Rectal smooth muscle tissue (tissue), 1 donor: ENCODE results near the gene APOBEC3A.
"Not testable (repeated sequence)": the region's sequence is repeated elsewhere in the genome, so short reads cannot be mapped to it uniquely, and the experiment has no call there.

Source experiments
- H3K27ac ChIP-seq: one replicate; pipeline ENCODE4 v1.7.0; 2013; ENCODE audit warnings: low read depth, low read length, inconsistent platforms
- H3K27me3 ChIP-seq: one replicate; pipeline ENCODE4 v1.7.0; 2013; ENCODE audit warnings: low read length; ENCODE audit not compliant: control insufficient read depth, insufficient read depth
- H3K36me3 ChIP-seq: one replicate; pipeline ENCODE4 v1.7.0; 2013; ENCODE audit warnings: low read length; ENCODE audit not compliant: control insufficient read depth, insufficient read depth
- H3K4me1 ChIP-seq: one replicate; pipeline ENCODE4 v1.7.0; 2013; ENCODE audit warnings: low read length; ENCODE audit not compliant: control insufficient read depth, insufficient read depth
- H3K4me3 ChIP-seq: one replicate; pipeline ENCODE4 v1.7.0; 2013; ENCODE audit warnings: low read length
- H3K9ac ChIP-seq: one replicate; pipeline ENCODE4 v1.7.0; 2013; ENCODE audit warnings: low read length

Gene APOBEC3A

DNA sequence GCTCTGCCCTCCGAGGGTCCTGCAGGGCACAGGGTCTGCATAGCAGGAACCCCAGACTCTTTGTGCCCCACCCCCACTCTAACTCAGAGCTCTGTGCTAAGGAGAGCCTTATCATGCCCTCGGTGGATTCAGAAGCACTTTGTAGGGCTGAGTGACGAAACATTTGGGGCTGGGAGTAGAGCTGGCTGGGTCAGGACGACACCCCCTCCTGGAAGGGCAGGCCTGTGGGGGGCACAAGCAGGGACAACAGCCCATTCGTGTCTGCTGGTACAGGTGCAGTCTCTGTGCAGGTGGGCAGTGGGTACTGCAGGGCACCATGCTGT is 8.9 kb downstream of the APOBEC3A start:
- H3K4me1 ChIP-seq = no peaks in the 10 kb centered on the region
- H3K9ac ChIP-seq = no peak overlapping the region
- no peak overlapping the region for H3K4me3 ChIP-seq
- no peaks in the 10 kb centered on the region for H3K27me3 ChIP-seq
- H3K27ac ChIP-seq = no peak overlapping the region
- no peaks in the 10 kb centered on the region for H3K36me3 ChIP-seq

DNA sequence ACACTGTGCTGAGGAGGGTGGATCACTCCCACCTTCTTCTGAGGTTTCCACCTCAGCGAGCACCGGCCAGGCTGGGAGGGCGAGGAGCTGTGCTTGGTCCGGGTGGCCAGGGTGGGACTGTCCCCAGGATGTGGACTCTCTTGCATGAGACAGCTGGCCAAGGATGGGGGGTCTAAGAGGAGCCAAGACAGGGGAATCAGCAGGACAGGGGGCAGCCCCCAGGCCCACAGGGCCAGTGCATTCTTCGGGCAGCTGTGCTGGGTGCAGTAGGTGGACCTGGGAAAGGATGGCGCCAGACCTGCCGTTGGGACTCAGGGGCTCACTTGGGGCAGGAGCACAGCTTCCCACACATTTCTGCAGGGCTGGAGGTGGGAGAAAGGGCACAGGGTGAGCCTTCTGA is 9.5 kb downstream of the APOBEC3A start:
- Histone ChIP-seq H3K4me3 (no peak overlapping the region), H3K27ac (no peak overlapping the region), H3K9ac (no peak overlapping the region), H3K36me3 (no peaks in the 10 kb centered on the region), H3K4me1 (no peaks in the 10 kb centered on the region), H3K27me3 (no peaks in the 10 kb centered on the region)

DNA sequence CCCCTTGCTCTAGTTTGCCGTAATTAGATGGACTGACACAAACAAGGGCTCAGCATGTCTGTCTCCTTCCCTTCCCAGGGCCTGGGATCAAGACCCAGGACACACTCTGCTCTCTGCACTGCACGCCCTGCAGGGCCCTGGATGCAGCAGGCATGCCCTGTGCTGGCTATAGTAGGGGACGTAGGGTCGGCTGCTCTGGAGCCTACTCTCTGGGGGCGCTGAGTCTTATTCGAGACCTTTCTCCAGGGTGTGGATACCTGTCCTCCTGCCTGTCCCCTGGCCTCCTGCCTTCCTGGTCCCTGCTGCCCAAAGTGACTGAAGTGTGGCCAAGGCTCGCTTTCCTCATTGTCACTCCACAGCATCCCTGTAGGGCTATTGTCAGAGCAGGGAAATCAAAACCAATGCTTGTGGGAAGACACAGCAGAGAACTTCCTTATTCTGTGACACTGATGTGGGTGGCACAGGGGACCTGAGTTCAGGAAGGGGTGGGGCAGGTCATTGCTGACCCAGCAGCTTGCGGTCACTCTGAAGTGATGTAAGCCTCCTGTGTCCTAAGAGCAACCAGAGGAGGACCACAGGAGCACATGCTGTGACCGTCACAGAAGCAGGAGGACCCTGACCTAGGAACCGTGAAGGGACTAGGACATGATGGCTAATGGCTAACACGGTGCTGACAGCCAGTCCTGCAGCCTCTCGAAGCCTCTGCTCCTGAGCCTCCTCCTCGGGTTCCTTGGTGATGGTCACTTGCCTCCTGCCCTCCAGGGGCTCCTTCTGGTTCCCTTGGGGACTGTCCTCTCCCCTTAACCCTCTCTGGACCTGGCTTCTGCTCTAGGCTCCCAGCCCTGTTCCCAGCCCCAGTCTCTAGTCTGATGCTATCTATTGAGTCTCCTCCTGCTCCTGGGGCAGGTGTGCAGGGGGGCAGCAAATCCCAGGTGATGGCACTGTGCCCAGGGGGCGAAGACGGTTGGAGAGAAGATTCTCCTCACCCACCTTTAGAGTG is 10.3 kb downstream of the APOBEC3A start:
- Histone ChIP-seq H3K36me3 (no peaks in the 10 kb centered on the region), H3K27ac (no peak overlapping the region), H3K9ac (no peak overlapping the region), H3K4me3 (no peak overlapping the region), H3K27me3 (no peaks in the 10 kb centered on the region), H3K4me1 (no peaks in the 10 kb centered on the region)

DNA sequence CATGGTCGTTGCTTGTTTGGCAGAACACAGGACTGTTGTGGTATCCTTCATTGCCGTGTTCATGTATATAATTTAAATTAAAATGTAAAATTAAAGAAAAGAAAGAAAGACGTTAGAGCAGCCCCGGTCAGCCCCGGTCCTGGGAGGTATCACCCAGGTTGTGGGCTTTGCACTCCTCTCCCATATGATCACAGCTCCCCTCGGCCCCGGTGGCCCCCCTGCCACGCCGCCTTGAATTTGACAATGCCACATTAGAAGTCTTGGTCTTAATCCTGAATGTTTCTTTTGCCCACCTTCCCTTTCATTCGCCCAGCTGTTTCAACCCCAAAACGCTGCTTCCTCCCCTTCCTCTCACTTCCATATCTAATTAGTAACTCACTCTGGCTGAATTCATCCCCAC is 11.4 kb downstream of the APOBEC3A start:
- H3K4me1 ChIP-seq = no peaks in the 10 kb centered on the region
- no peak overlapping the region for H3K4me3 ChIP-seq
- no peaks in the 10 kb centered on the region for H3K36me3 ChIP-seq
- H3K27ac ChIP-seq = no peak overlapping the region
- H3K27me3 ChIP-seq = no peaks in the 10 kb centered on the region
- no peak overlapping the region for H3K9ac ChIP-seq

DNA sequence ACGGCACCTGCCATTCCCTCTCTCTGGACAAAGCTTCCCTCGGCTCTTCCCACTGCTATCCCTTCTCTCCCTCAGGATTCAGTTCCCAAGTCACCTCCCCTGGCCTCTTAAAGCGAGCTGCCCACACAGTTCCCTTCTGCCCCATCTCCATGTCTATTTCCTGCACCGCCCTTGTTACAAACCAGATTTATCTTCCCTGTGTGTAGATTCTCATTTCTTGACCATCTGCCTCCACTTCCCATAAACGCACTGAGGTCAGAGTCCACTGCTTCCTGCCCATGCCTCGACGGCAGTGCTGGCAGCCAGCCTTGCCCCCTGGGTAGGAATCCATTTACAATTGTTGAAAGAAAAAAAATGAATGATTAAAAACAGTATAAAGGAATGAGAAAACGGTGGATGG is 13.1 kb downstream of the APOBEC3A start:
- Histone ChIP-seq H3K27me3 (no peaks in the 10 kb centered on the region), H3K9ac (no peak overlapping the region), H3K4me3 (no peak overlapping the region), H3K27ac (no peak overlapping the region), H3K4me1 (no peaks in the 10 kb centered on the region), H3K36me3 (no peaks in the 10 kb centered on the region)

DNA sequence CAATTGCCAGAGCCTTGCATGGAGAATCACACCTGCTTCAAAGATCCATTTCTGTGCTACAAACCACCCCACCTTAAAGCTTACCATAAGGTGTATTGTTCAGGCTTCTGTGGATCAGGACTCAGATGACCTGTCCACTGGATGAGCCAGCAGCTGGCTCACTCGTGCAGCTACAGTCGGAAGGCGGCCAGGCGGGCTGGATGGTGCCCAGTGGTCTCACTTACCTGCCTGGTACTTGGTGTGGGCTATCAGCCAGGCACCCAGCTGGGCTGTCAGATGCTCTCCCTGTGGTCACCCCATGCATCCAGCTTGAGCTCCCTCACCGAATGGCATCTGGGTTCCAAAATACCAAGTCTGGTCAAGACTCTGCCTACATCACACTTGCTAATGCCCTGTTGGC is 13.8 kb downstream of the APOBEC3A start:
- Histone ChIP-seq H3K27me3 (no peaks in the 10 kb centered on the region), H3K36me3 (no peaks in the 10 kb centered on the region), H3K4me1 (no peaks in the 10 kb centered on the region), H3K9ac (no peak overlapping the region), H3K27ac (no peak overlapping the region), H3K4me3 (no peak overlapping the region)

DNA sequence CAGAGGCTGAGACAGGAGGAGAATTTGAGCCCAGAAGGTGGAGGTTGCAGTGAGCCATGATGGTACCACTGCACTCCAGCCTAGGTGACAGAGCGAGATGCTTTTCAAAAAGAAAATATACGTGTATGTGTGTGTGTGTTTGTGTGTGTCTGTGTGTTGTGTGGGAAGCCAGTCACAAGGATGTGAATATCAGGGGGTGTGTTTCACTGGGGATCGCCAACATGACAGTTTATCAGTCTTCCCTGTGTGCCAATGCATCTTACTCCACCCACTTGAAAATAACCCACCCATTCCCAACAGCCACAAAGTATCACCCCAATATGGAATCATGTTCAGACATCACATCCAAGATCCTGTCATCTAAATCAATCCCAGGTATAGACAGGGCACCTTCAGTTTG is 14.4 kb downstream of the APOBEC3A start:
- no peak overlapping the region for H3K9ac ChIP-seq
- no peak overlapping the region for H3K4me3 ChIP-seq
- no peaks in the 10 kb centered on the region for H3K4me1 ChIP-seq
- H3K27ac ChIP-seq = no peak overlapping the region
- no peaks in the 10 kb centered on the region for H3K36me3 ChIP-seq
- no peaks in the 10 kb centered on the region for H3K27me3 ChIP-seq

DNA sequence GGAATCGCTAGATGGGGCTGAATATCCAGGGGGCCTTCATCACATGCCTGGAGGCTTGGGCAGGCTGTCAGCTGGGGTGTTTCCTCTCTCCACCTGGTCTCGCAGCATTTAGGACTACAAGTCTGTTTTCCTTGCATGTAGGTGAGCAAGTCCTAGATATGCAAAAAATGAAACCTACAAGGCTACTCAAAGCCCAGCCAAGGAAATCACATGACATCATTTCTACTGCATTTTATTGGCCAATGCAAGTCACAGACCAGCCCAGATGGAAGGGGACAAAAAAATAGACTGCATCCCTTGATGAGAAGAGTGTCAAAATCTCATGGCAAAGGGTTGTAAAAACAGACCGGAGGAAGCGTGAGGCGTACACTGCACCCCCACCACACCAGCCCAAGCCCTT is 15.1 kb downstream of the APOBEC3A start:
- Histone ChIP-seq H3K9ac (no peak overlapping the region), H3K27ac (no peak overlapping the region), H3K4me3 (no peak overlapping the region), H3K4me1 (no peaks in the 10 kb centered on the region), H3K36me3 (no peaks in the 10 kb centered on the region), H3K27me3 (no peaks in the 10 kb centered on the region)

DNA sequence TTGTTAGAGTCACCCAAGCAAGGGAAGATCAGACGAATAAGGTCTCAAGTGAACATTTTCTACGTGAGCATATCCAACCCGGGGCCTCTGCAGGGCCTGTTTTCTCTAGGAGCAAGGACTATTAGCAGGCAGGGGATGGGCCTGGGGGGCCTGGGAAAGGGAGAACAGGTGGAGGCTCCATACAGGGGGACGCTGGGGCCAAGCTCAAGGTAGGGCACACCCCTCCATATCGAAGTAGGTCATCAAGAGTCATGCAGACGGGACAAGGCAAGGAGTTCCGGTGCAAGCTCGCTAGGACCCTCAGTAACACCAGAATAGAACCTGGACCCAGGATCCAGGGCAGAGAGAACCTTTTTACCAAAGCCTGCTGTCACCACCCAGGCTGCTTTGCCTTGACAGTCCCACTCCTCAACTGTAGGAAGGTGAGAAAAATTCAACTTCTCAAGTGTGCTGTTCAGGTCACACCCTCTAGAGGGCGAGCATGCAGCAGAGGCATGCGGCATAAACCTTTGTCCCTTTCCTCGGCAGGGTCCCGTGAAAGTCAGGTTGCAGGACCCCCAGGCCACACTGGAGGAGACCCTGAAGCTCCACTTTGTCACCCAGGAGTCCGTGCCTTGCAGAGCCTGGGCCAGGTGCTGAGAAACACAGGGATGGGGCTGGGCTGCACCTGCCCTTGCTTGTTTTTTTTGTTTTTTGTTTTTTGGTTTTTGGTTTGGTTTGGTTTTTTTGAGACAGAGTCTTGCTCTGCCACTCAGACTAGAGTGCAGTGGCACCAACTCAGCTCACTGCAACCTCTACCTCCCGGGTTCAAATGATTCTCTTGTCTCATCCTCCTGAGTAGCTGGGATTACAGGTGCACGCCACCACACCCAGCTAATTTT is 16.1 kb downstream of the APOBEC3A start:
- Histone ChIP-seq H3K36me3 (no peaks in the 10 kb centered on the region), H3K9ac (no peak overlapping the region), H3K4me1 (no peaks in the 10 kb centered on the region), H3K4me3 (no peak overlapping the region), H3K27ac (no peak overlapping the region), H3K27me3 (no peaks in the 10 kb centered on the region)

DNA sequence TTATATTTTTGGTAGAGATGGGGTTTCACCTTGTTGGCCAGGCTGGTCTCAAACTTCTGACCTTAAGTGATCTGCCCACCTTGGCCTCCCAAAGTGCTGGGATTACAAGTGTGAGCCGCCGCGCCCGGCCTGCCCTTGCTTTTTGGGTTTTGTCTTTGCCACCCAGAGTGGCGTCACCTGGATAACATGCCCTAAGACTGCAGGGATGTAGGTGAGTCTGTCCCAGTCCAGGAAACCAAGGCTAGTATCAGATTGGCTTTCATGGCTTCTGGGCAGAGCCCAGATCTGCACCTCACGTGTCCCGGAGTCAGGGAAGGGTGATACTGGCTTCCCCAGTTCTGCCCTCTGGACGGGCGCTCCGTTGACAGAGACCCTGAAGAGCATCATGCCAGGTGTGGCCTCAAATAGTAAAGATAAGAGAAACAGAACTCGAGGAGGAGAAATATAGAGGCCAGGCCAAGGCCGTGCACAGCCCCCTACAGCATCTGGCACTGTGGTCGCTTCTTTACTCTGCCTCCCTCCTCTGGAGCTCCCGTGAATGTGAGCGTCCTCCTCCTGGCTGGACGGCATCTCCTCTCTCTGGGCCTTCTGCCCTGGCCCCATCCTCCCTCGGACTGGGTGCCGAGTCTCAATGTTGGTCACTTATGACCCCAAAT is 16.9 kb downstream of the APOBEC3A start:
- no peak overlapping the region for H3K27ac ChIP-seq
- H3K36me3 ChIP-seq = no peaks in the 10 kb centered on the region
- no peak overlapping the region for H3K9ac ChIP-seq
- no peaks in the 10 kb centered on the region for H3K4me1 ChIP-seq
- no peaks in the 10 kb centered on the region for H3K27me3 ChIP-seq
- H3K4me3 ChIP-seq = no peak overlapping the region

DNA sequence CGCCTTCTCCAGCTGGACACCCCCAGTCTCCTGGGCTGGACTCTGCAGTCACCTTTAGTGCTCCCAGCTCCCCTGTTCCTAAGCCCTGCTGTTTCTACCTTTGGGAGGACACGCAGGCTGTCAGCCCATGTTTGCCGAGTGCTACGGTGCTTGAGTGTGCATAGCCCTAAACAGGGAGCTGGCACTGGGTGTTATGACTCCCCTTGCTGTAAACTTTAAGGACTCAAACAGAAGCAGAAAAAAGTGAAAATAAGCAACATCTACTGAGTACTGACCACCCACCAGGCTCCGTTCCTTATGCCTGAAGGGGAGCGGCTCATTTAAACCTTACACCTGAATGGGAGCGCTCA is 17.4 kb downstream of the APOBEC3A start:
- no peak overlapping the region for H3K27ac ChIP-seq

DNA sequence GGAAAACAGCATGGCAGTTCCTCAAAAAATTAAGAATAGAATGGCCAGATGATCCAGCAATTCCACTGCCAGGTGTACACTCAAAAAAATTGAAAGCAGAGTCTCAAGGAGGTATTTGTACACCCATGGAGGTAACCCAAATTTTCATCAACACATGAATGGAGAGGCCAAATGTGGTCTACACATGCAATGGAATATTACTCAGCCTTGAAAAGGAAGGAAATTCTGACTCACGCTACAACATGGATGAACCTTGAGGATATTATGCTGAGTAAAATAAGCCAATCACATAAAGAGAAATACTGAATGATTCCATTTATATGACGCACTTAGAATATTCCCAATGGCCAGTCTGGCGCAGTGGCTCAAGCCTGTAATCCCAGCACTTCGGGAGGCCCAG is 19.9 kb downstream of the APOBEC3A start:
- H3K4me3 ChIP-seq, H3K27ac ChIP-seq, H3K36me3 ChIP-seq, H3K4me1 ChIP-seq, H3K9ac ChIP-seq, H3K27me3 ChIP-seq: not testable (repeated sequence)

More for the DNA sequence above, 17.4 kb downstream of the APOBEC3A start:
- Histone ChIP-seq H3K9ac (no peak overlapping the region), H3K36me3 (no peaks in the 10 kb centered on the region), H3K4me1 (no peaks in the 10 kb centered on the region), H3K4me3 (no peak overlapping the region), H3K27me3 (no peaks in the 10 kb centered on the region)
